ENCODE results near the gene ZNF680.

The ZNF680 gene

GRCh38 chr7:64504581-64505120, 58.2 kb downstream of the ZNF680 start:
- H3K9ac ChIP-seq (ENCODE audit: low read depth, low read length), result no peak overlapping the region
- H3K9me3 ChIP-seq (replicated peaks; ENCODE audit: low read length), result peaks cover 12% of the 10 kb centered on the region
- H3K4me1 ChIP-seq (ENCODE audit: control insufficient read depth, insufficient read depth, low read length), result no peaks in the 10 kb centered on the region
- H3K27me3 ChIP-seq (ENCODE audit: control insufficient read depth, insufficient read depth, low read length), result no peaks in the 10 kb centered on the region
- no peak overlapping the region for H3K4me3 ChIP-seq (ENCODE audit: low read length)
- no peak overlapping the region for H3K4me2 ChIP-seq (ENCODE audit: low read length)
- H3K36me3 ChIP-seq (ENCODE audit: insufficient read depth, low read length), result peaks cover 20% of the 10 kb centered on the region

GRCh38 chr7:64498270-64498669, 64.6 kb downstream of the ZNF680 start:
- Histone ChIP-seq H3K9me3 (replicated peaks; ENCODE audit: low read length) (peaks cover 3% of the 10 kb centered on the region), H3K4me3 (ENCODE audit: low read length) (no peak overlapping the region), H3K36me3 (ENCODE audit: insufficient read depth, low read length) (peaks cover 3% of the 10 kb centered on the region), H3K9ac (ENCODE audit: low read depth, low read length) (no peak overlapping the region), H3K27me3 (ENCODE audit: control insufficient read depth, insufficient read depth, low read length) (no peaks in the 10 kb centered on the region), H3K4me1 (ENCODE audit: control insufficient read depth, insufficient read depth, low read length) (no peaks in the 10 kb centered on the region), H3K4me2 (ENCODE audit: low read length) (no peak overlapping the region)

GRCh38 chr7:64494912-64495461, 67.9 kb downstream of the ZNF680 start:
- no peaks in the 10 kb centered on the region for H3K4me1 ChIP-seq (ENCODE audit: control insufficient read depth, insufficient read depth, low read length)
- no peak overlapping the region for H3K9ac ChIP-seq (ENCODE audit: low read depth, low read length)
- H3K27me3 ChIP-seq (ENCODE audit: control insufficient read depth, insufficient read depth, low read length), result no peaks in the 10 kb centered on the region
- H3K9me3 ChIP-seq (replicated peaks; ENCODE audit: low read length), result peaks cover 3% of the 10 kb centered on the region
- no peak overlapping the region for H3K4me2 ChIP-seq (ENCODE audit: low read length)
- H3K4me3 ChIP-seq (ENCODE audit: low read length), result no peak overlapping the region
- H3K36me3 ChIP-seq (ENCODE audit: insufficient read depth, low read length), result no peaks in the 10 kb centered on the region

GRCh38 chr7:64485623-64486022, 77.2 kb downstream of the ZNF680 start:
- H3K4me2 ChIP-seq (ENCODE audit: low read length), result no peak overlapping the region

More at GRCh38 chr7:64485623-64486022, 77.2 kb downstream of the ZNF680 start:
- Histone ChIP-seq H3K27me3 (ENCODE audit: control insufficient read depth, insufficient read depth, low read length) (no peaks in the 10 kb centered on the region), H3K9ac (ENCODE audit: low read depth, low read length) (no peak overlapping the region), H3K4me3 (ENCODE audit: low read length) (no peak overlapping the region), H3K4me1 (ENCODE audit: control insufficient read depth, insufficient read depth, low read length) (no peaks in the 10 kb centered on the region), H3K36me3 (ENCODE audit: insufficient read depth, low read length) (no peaks in the 10 kb centered on the region), H3K9me3 (replicated peaks; ENCODE audit: low read length) (no peaks in the 10 kb centered on the region)
